Neural progenitor cell (in vitro differentiated cells): Measurements from ENCODE around the gene BMP3. TPM values are rescaled to one million over a fixed set of nuclear protein-coding genes. Genes with fewer than 3 reads are reported as not detected.
A peak's percentile ranks its signal among the peaks of the same experiment; 100 is the strongest.

Experiments used
- DNase-seq: peaks from one replicate; pipeline ENCODE4 v3.0.0-alpha.2; 2016; ENCODE audit warnings: low spot score
- H2AFZ ChIP-seq: fragments of 200-600 bp; sonication (generic); replicated peaks from 2 replicates; pipeline ENCODE4 v1.6.1; 2016; ENCODE audit warnings: antibody characterized with exemption
- H3F3A ChIP-seq: fragments of 200-600 bp; sonication (generic); 2 replicates; pipeline ENCODE4 v1.6.1; 2016; ENCODE audit warnings: antibody characterized with exemption, low read depth
- H3K27ac ChIP-seq: fragments of 200-600 bp; sonication (generic); 2 replicates; pipeline ENCODE4 v1.5.1; 2016; ENCODE audit warnings: mild to moderate bottlenecking
- H3K27me3 ChIP-seq: fragments of 200-600 bp; sonication (generic); 2 replicates; pipeline ENCODE4 v1.6.1; 2016; ENCODE audit warnings: mild to moderate bottlenecking, moderate library complexity
- H3K36me3 ChIP-seq: fragments of 200-600 bp; sonication (generic); 2 replicates; pipeline ENCODE4 v1.5.1; 2016
- H3K4me1 ChIP-seq: fragments of 200-600 bp; sonication (generic); 2 replicates; pipeline ENCODE4 v1.6.1; 2016; ENCODE audit warnings: mixed run types
- H3K4me2 ChIP-seq: fragments of 200-600 bp; sonication (generic); 2 replicates; pipeline ENCODE4 v1.6.1; 2016
- H3K4me3 ChIP-seq: fragments of 200-600 bp; sonication (generic); 2 replicates; pipeline ENCODE4 v1.5.1; 2016
- H3K79me2 ChIP-seq: fragments of 200-600 bp; sonication (generic); 2 replicates; pipeline ENCODE4 v1.6.1; 2016; ENCODE audit warnings: low read depth
- H3K9ac ChIP-seq: fragments of 200-600 bp; sonication (generic); 2 replicates; pipeline ENCODE4 v1.6.1; 2016
- H3K9me3 ChIP-seq: fragments of 200-600 bp; sonication (generic); 2 replicates; pipeline ENCODE4 v1.5.1; 2016; ENCODE audit warnings: low read depth
- H4K20me1 ChIP-seq: fragments of 200-600 bp; sonication (generic); 2 replicates; pipeline ENCODE4 v1.6.1; 2016; ENCODE audit warnings: low read depth
- H3K27ac Mint-ChIP-seq: 3 replicates; pipeline ENCODE4 v1.8.0; 2021; ENCODE audit warnings: mixed read lengths
- H3K27me3 Mint-ChIP-seq: 2 replicates; pipeline ENCODE4 v1.8.0; 2022; ENCODE audit warnings: low read depth, mild to moderate bottlenecking, inconsistent platforms, moderate library complexity, mixed read lengths; ENCODE audit not compliant: insufficient read depth
- H3K36me3 Mint-ChIP-seq: 3 replicates; pipeline ENCODE4 v1.8.0; 2021; ENCODE audit warnings: mixed read lengths
- H3K4me1 Mint-ChIP-seq: 3 replicates; pipeline ENCODE4 v1.8.0; 2021; ENCODE audit warnings: mixed read lengths
- H3K4me3 Mint-ChIP-seq: 3 replicates; pipeline ENCODE4 v1.8.0; 2021; ENCODE audit warnings: mild to moderate bottlenecking, moderate library complexity, mixed read lengths
- H3K9me3 Mint-ChIP-seq: 3 replicates; pipeline ENCODE4 v1.8.0; 2020; ENCODE audit warnings: mixed read lengths
- EZH2 ChIP-seq: fragments of 200-600 bp; sonication (generic); IDR thresholded peaks from 2 replicates; pipeline ENCODE4 v1.6.1; 2017; ENCODE audit warnings: antibody characterized with exemption, mild to moderate bottlenecking, moderate library complexity
- EZH2phosphoT487 ChIP-seq: fragments of 200-600 bp; sonication (generic); IDR thresholded peaks from 2 replicates; pipeline ENCODE4 v1.6.1; 2017; ENCODE audit warnings: antibody characterized with exemption
- total RNA-seq: library from RNA; depleted of rRNA; stranded (reverse); fragments of >200 nt; gene quantifications from 2 replicates; pipeline ENCODE4 v1.2.3, GENCODE V29; 2015; ENCODE audit warnings: low replicate concordance
- TF ChIP-seq, protein P1 (sequence below): fragments of 200-600 bp; sonication (generic); IDR thresholded peaks from 2 replicates; pipeline ENCODE4 v1.5.1; 2017; ENCODE audit warnings: antibody characterized with exemption, mild to moderate bottlenecking

The BMP3 gene
- total RNA-seq, 1 donor from 2014 or later, result not detected

DNA sequence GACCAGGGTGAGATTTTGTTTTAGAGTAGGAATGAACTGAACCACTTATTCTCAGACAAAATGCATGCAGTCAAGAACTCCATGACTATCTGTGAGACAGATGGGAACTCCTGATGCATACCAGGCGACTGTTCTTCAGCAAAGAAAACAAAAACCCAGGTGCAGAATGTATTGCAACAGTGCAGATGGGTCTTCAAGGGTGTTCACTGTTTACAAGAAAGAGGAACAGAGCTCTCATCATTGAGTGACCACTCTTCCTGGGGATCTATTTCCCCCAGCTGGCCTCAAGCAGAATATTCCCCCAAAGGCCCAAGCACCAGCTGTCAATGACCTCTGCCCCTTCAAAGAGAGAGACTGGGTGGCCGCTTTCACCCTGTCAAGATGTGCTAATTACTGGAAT lies 39.7 kb upstream of the BMP3 start:
- Mint-ChIP-seq H3K27ac (no peak overlapping the region), H3K9me3 (no peaks in the 10 kb centered on the region), H3K36me3 (no peaks in the 10 kb centered on the region), H3K4me1 (no peaks in the 10 kb centered on the region), H3K27me3 (no peaks in the 10 kb centered on the region), H3K4me3 (no peak overlapping the region)
- no peaks in the 10 kb centered on the region for H3F3A ChIP-seq
- no peaks in the 10 kb centered on the region for H3K27me3 ChIP-seq
- H3K4me1 ChIP-seq, result no peaks in the 10 kb centered on the region
- DNase-seq, result peak; percentile 42
- H4K20me1 ChIP-seq, result no peaks in the 10 kb centered on the region
- H3K4me2 ChIP-seq, result no peak overlapping the region
- no peak overlapping the region for H3K9ac ChIP-seq
- no peaks in the 10 kb centered on the region for H3K36me3 ChIP-seq
- H2AFZ ChIP-seq, result no peak overlapping the region
- no peak overlapping the region for H3K27ac ChIP-seq
- H3K9me3 ChIP-seq, result no peaks in the 10 kb centered on the region
- H3K79me2 ChIP-seq, result no peaks in the 10 kb centered on the region
- H3K4me3 ChIP-seq, result no peak overlapping the region
- TF ChIP-seq, protein P1, sequence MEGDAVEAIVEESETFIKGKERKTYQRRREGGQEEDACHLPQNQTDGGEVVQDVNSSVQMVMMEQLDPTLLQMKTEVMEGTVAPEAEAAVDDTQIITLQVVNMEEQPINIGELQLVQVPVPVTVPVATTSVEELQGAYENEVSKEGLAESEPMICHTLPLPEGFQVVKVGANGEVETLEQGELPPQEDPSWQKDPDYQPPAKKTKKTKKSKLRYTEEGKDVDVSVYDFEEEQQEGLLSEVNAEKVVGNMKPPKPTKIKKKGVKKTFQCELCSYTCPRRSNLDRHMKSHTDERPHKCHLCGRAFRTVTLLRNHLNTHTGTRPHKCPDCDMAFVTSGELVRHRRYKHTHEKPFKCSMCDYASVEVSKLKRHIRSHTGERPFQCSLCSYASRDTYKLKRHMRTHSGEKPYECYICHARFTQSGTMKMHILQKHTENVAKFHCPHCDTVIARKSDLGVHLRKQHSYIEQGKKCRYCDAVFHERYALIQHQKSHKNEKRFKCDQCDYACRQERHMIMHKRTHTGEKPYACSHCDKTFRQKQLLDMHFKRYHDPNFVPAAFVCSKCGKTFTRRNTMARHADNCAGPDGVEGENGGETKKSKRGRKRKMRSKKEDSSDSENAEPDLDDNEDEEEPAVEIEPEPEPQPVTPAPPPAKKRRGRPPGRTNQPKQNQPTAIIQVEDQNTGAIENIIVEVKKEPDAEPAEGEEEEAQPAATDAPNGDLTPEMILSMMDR, result no peak
- no peak for TF ChIP-seq EZH2phosphoT487
- TF ChIP-seq EZH2, result no peak

DNA sequence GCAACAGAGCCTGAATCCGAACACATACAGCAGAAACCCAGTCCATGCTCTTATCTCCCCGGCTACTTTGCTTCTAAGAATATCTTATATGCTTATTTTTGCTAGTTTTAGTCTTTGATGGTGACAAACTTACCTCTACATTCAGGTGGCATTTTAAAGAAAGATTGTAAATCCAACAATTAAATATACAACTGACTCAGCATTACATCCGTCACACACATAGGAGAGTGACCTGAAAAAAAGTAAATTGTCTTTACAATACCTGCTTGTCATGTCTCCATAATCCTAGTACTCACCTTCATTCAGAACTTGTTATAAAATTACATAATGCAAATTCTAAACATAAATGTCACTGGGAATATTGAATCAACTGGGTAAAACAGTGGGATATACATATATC lies 30.6 kb upstream of the BMP3 start:
- Mint-ChIP-seq H3K27me3 (peaks cover 3% of the 10 kb centered on the region), H3K27ac (no peak overlapping the region), H3K4me1 (peaks cover 4% of the 10 kb centered on the region), H3K9me3 (peaks cover 2% of the 10 kb centered on the region), H3K4me3 (no peak overlapping the region), H3K36me3 (no peaks in the 10 kb centered on the region)
- Histone ChIP-seq H3K27me3 (no peaks in the 10 kb centered on the region), H2AFZ (no peak overlapping the region), H3K4me3 (no peak overlapping the region), H3K79me2 (no peaks in the 10 kb centered on the region), H3K9ac (no peak overlapping the region), H3K9me3 (no peaks in the 10 kb centered on the region), H4K20me1 (no peaks in the 10 kb centered on the region), H3K27ac (no peak overlapping the region), H3K36me3 (no peaks in the 10 kb centered on the region), H3F3A (no peaks in the 10 kb centered on the region), H3K4me1 (no peaks in the 10 kb centered on the region), H3K4me2 (no peak overlapping the region)
- DNase-seq, result no peak
- no peak for TF ChIP-seq EZH2phosphoT487
- TF ChIP-seq EZH2, result no peak
- TF ChIP-seq, protein P1, result no peak

DNA sequence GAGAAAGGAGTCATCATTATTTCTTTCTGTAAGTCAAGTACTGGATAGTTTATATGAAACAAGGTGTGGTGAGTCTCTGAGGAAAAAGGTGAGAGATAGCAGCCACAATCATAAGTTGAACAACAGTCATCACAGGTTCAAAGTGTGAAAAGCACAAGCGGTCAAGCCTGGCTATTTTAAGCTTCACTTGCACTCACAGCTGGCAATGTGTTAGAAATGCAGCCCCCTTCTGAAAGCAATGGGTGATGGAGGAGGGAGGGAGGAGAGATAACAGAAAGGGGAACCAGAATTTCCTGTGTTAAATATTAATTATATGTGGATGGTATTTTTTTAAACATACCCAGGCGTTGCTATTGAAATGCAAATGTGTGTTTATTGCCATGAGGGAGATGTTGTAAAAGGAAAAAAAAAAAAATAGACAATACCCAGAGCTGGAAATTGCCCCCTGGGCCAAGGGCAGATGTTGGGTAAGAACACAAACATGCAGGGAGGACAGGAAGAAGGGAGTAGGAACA lies 26.9 kb upstream of the BMP3 start:
- TF ChIP-seq, protein P1, result no peak
- TF ChIP-seq EZH2phosphoT487, result no peak
- no peak for TF ChIP-seq EZH2
- H2AFZ ChIP-seq, result no peak overlapping the region
- no peak overlapping the region for H3K27ac ChIP-seq
- Mint-ChIP-seq H3K4me1 (peaks cover 4% of the 10 kb centered on the region), H3K27me3 (peaks cover 2% of the 10 kb centered on the region), H3K27ac (no peak overlapping the region), H3K36me3 (no peaks in the 10 kb centered on the region), H3K4me3 (no peak overlapping the region), H3K9me3 (peaks cover 5% of the 10 kb centered on the region)
- H3K27me3 ChIP-seq, result no peaks in the 10 kb centered on the region
- DNase-seq, result no peak
- H3K9ac ChIP-seq, result no peak overlapping the region
- no peak overlapping the region for H3K4me3 ChIP-seq
- no peaks in the 10 kb centered on the region for H3K36me3 ChIP-seq
- H3K79me2 ChIP-seq, result no peaks in the 10 kb centered on the region
- H3K9me3 ChIP-seq, result no peaks in the 10 kb centered on the region
- H4K20me1 ChIP-seq, result no peaks in the 10 kb centered on the region
- H3F3A ChIP-seq, result no peaks in the 10 kb centered on the region
- H3K4me1 ChIP-seq, result no peaks in the 10 kb centered on the region
- H3K4me2 ChIP-seq, result no peak overlapping the region
